ENCODE data around the gene TRPM4. TPM values are rescaled to one million over a fixed set of nuclear protein-coding genes. Genes with fewer than 3 reads are reported as not detected.

TRPM4 gene
- total and polyA plus RNA-seq, 2 of the 8 experiments (the other 6 are each of a cell fraction or from before 2014, with no cell fraction given), result 11.3 to 13.3 TPM

- peaks cover 0 to 3% of the 10 kb centered on the region in 2 experiments; a peak in 1 of 4 replicates for H3K9me3 ChIP-seq (ENCODE audit: insufficient read depth in 2 of 2, low read depth in 1 of 2, low read length in 1 of 2)
- H3K4ac ChIP-seq (replicated peaks; ENCODE audit: insufficient read length, low read depth, low read length), result no peak overlapping the region
- no peak overlapping the region for H2AK5ac ChIP-seq (ENCODE audit: low read depth, low read length)
- no peak overlapping the region for H3K27ac ChIP-seq (ENCODE audit: low read depth, low read length)
- H2BK20ac ChIP-seq (ENCODE audit: low read length), result no peak overlapping the region
- H3K79me2 ChIP-seq (ENCODE audit: control insufficient read depth in 1 of 2, insufficient read depth in 2 of 2, low read length in 2 of 2), result no peaks in the 10 kb centered on the region
- no peak overlapping the region for H3K9ac ChIP-seq (replicated peaks in 1 of 4; ENCODE audit: extremely low read depth in 1 of 4, low read depth in 3 of 4, low read length in 3 of 4)
- no peak overlapping the region for H3K4me3 ChIP-seq (ENCODE audit: extremely low read depth in 1 of 4, insufficient read depth in 2 of 4, low read depth in 3 of 4, low read length in 4 of 4)
- FAIRE-seq (no peak), DNase-seq (ENCODE audit: low read depth in 1 of 2, low spot score in 2 of 2) (no peak)
- no peak overlapping the region for H4K5ac ChIP-seq (ENCODE audit: insufficient read length, low read depth, low read length)
- no peaks in the 10 kb centered on the region for H3K23me2 ChIP-seq (ENCODE audit: low read depth, low read length)
- H4K91ac ChIP-seq (replicated peaks; ENCODE audit: insufficient read length, low read length), result no peak overlapping the region
- TF ChIP-seq CHD1 (IDR thresholded peaks at IDR 0.05; ENCODE audit: low read depth, low read length) (no peak), SIX5 (IDR thresholded peaks at IDR 0.05; ENCODE audit: low read depth, low read length) (no peak), NRF1 (IDR thresholded peaks at IDR 0.05; ENCODE audit: low read depth, low read length) (no peak), POLR2A (IDR thresholded peaks at IDR 0.05; ENCODE audit: control extremely low read depth in 1 of 2, low read depth in 2 of 2, low read length in 2 of 2) (no peak)
- TF ChIP-seq, protein P1, sequence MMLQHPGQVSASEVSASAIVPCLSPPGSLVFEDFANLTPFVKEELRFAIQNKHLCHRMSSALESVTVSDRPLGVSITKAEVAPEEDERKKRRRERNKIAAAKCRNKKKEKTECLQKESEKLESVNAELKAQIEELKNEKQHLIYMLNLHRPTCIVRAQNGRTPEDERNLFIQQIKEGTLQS (IDR thresholded peaks at IDR 0.05; ENCODE audit: insufficient read depth, low read depth, low read length), result no peak
- H2BK15ac ChIP-seq (ENCODE audit: low read length), result no peak overlapping the region
- H3K14ac ChIP-seq (ENCODE audit: insufficient read length), result no peak overlapping the region
- H4K8ac ChIP-seq (ENCODE audit: extremely low read depth, insufficient read depth, low read length), result peak overlapping the region; percentile 68; the same call in 1 of the 2 replicates
- no peak overlapping the region for H3K4me2 ChIP-seq (ENCODE audit: insufficient read depth in 1 of 2, low read depth in 2 of 2, low read length in 2 of 2)
- no peak overlapping the region for H2BK120ac ChIP-seq (replicated peaks; ENCODE audit: low read depth, low read length)
- H3K27me3 ChIP-seq (replicated peaks in 1 of 4; ENCODE audit: control insufficient read depth in 3 of 4, extremely low read depth in 1 of 4, insufficient read depth in 3 of 4, low read length in 3 of 4), result no peaks in the 10 kb centered on the region
- H3K36me3 ChIP-seq (ENCODE audit: control insufficient read depth in 2 of 4, insufficient read depth in 4 of 4, low read length in 3 of 4), result no peaks in the 10 kb centered on the region; a peak in 2 of 8 replicates
- H2AFZ ChIP-seq (ENCODE audit: low read length), result no peak overlapping the region
- H3K18ac ChIP-seq (ENCODE audit: extremely low read depth, low read length), result no peak overlapping the region
- WGBS, 2 experiments (ENCODE audit: extremely low coverage in 1 of 2, insufficient coverage in 1 of 2, insufficient read length in 1 of 2, insufficient replicate concordance in 2 of 2, low coverage in 1 of 2, low lambda C conversion rate in 2 of 2, missing lambda C conversion rate in 1 of 2), result 90% methylated on average over 37 of the region's 40 CpGs; no CpG with 5 or more reads in 1 of the 2 experiments
- ChIA-PET POLR2A (ENCODE audit: partially characterized antibody) (interaction anchor here (0.9 to 1.3 kb wide), 4 partner anchors 9 to 48 kb away, joined by 3 to 4 read pairs (median 4); no protein-coding TSS in a partner anchor), CTCF (ENCODE audit: partially characterized antibody) (interaction anchor here (0.7 to 4.8 kb wide), 10 partner anchors 10 to 179 kb away, joined by 3 to 66 read pairs (median 12); no protein-coding TSS in a partner anchor)
- no peaks in the 10 kb centered on the region for H3K4me1 ChIP-seq (replicated peaks in 1 of 4; ENCODE audit: control insufficient read depth in 3 of 4, insufficient read depth in 4 of 4, low read length in 3 of 4)
- no peak overlapping the region for H3K23ac ChIP-seq (ENCODE audit: insufficient read length)
- H2BK12ac ChIP-seq (ENCODE audit: low read depth, low read length), result no peak overlapping the region
- H2BK5ac ChIP-seq (ENCODE audit: low read depth, low read length), result no peak overlapping the region
- H3K56ac ChIP-seq (replicated peaks; ENCODE audit: insufficient read length, low read depth, low read length), result no peak overlapping the region
- H3K79me1 ChIP-seq (ENCODE audit: low read depth, low read length), result no peaks in the 10 kb centered on the region
- peaks cover 0 to 2% of the 10 kb centered on the region in 2 experiments for H4K20me1 ChIP-seq (replicated peaks in 1 of 2; ENCODE audit: control insufficient read depth in 1 of 2, insufficient read depth in 2 of 2, low read length in 2 of 2)
Observed at GRCh38 chr19:49196527-49197240, 39.1 kb downstream of the TRPM4 start.
